CD4-positive, alpha-beta T cell (primary cell): ENCODE results near the gene CLDN22. TPM values are rescaled to one million over a fixed set of nuclear protein-coding genes. Genes with fewer than 3 reads are reported as not detected.

Experiments used
- ATAC-seq: fragments of 200-7000 bp; cut with Tn5 transposase; one replicate; pipeline ENCODE4 v1.10.0; 2022; ENCODE audit warnings: mild to moderate bottlenecking; ENCODE audit not compliant: poor library complexity
- CTCF ChIA-PET: fragments of 350-600 bp; sonication (Branson Sonifier 250); formaldehyde crosslinking; loops from one replicate; lab custom pipeline; 2021; ENCODE audit warnings: antibody characterized with exemption, inconsistent platforms; lab: Charles Lee
- POLR2A ChIA-PET: fragments of 350-600 bp; sonication (Branson Sonifier 250); formaldehyde crosslinking; loops from one replicate; lab custom pipeline; 2021; ENCODE audit warnings: antibody characterized with exemption, inconsistent platforms; lab: Charles Lee
- DNase-seq, 14 experiments: peaks; one replicate each; pipeline ENCODE4 v3.0.0-alpha.2; 2013 to 2020; ENCODE audit warnings: mixed read lengths in 2 of 14
- H3K27ac ChIP-seq, 2 donors: one replicate each; pipeline versions ENCODE4 v1.5.1 to v1.7.0; 2013; ENCODE audit warnings: low read length in 2 of 2, low read depth in 1 of 2, mild to moderate bottlenecking in 1 of 2
- H3K27me3 ChIP-seq, 2 experiments: 1 replicate in 1 of 2; 2 replicates in 1 of 2; pipeline versions ENCODE4 v1.6.1 to v1.7.0; 2013; ENCODE audit warnings: low read length in 2 of 2, control low read depth in 1 of 2, mild to moderate bottlenecking in 1 of 2, moderate library complexity in 1 of 2; ENCODE audit not compliant: insufficient read depth in 2 of 2, control insufficient read depth in 1 of 2
- H3K36me3 ChIP-seq: one replicate; pipeline ENCODE4 v1.6.1; 2013; ENCODE audit warnings: low read length, control low read depth; ENCODE audit not compliant: insufficient read depth
- H3K4me1 ChIP-seq: one replicate; pipeline ENCODE4 v1.6.1; 2013; ENCODE audit warnings: low read length, control low read depth; ENCODE audit not compliant: insufficient read depth
- H3K4me3 ChIP-seq: one replicate; pipeline ENCODE4 v1.5.1; 2013; ENCODE audit warnings: mild to moderate bottlenecking, low read length, moderate library complexity
- H3K9me3 ChIP-seq, 2 experiments: 1 replicate in 1 of 2; 2 replicates in 1 of 2; pipeline versions ENCODE4 v1.6.1 to v1.7.0; 2013; ENCODE audit warnings: low read length in 2 of 2, mild to moderate bottlenecking in 2 of 2, control low read depth in 1 of 2, moderate library complexity in 1 of 2; ENCODE audit not compliant: control insufficient read depth in 1 of 2, insufficient read depth in 1 of 2
- H3K27ac Mint-ChIP-seq: one replicate; pipeline ENCODE4 v1.8.0; 2020; ENCODE audit warnings: mixed read lengths
- H3K27me3 Mint-ChIP-seq: one replicate; pipeline ENCODE4 v1.8.0; 2021; ENCODE audit warnings: mixed read lengths
- H3K36me3 Mint-ChIP-seq: one replicate; pipeline ENCODE4 v1.8.0; 2021; ENCODE audit warnings: low read depth, mixed read lengths
- H3K4me1 Mint-ChIP-seq: one replicate; pipeline ENCODE4 v1.8.0; 2021; ENCODE audit warnings: low read depth, mixed read lengths
- H3K4me3 Mint-ChIP-seq: one replicate; pipeline ENCODE4 v1.8.0; 2020; ENCODE audit warnings: mild to moderate bottlenecking, mixed read lengths
- H3K9me3 Mint-ChIP-seq: one replicate; pipeline ENCODE4 v1.8.0; 2020; ENCODE audit warnings: mixed read lengths
- intact Hi-C, 2 experiments: fragments of 100-400 bp; cut with DNase I in 1 of 2; cut with micrococcal nuclease in 1 of 2; formaldehyde crosslinking; loops; one replicate each; pipeline versions ENCODE4 v1.15.1 to v1.9.0; 2023 to 2025; cut with DNase I, micrococcal nuclease
- total RNA-seq, 174 experiments: library from RNA in 2 of 174; stranded (reverse) in 2 of 174; gene quantifications; one replicate each; pipeline ENCODE4 v1.2.3 and lab custom pipeline; 2021 to 2026
- TF ChIP-seq, protein P1 (sequence below): fragments of 200-600 bp; IDR thresholded peaks from one replicate; pipeline ENCODE4 v1.8.0; 2022; ENCODE audit warnings: antibody characterized with exemption, mild to moderate bottlenecking

Gene CLDN22
- total RNA-seq, 2 experiments from 2014 or later = not detected

DNA sequence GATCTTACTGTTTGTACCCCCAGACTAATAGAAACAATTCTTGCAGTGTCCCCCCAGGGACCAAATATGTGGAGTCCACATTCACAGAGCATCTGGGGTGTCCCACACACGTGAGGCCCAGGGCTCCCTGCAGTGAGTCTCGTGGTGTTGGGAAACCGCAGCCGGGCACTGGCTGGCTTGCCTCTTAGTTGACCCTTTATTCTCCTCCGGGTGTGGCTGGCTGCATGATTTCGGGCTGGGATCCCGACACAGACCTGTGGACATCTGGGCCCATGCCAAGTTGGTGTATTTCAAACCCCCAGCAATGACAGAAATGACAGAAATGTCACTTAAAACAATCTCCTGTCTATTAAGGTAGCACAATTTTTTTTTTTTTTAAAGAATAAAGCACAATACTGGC, 17.8 kb upstream of the CLDN22 start:
- no peaks in the 10 kb centered on the region for H3K36me3 Mint-ChIP-seq
- H3K4me1 ChIP-seq = peaks cover 3% of the 10 kb centered on the region
- POLR2A ChIA-PET = no interaction called here
- H3K27ac Mint-ChIP-seq = no peak overlapping the region
- H3K4me3 Mint-ChIP-seq = no peak overlapping the region
- no peaks in the 10 kb centered on the region for H3K36me3 ChIP-seq
- peaks cover 0 to 6% of the 10 kb centered on the region in 2 experiments for H3K9me3 ChIP-seq
- no peaks in the 10 kb centered on the region for H3K4me1 Mint-ChIP-seq
- DNase-seq = no peak
- ATAC-seq = no peak
- intact Hi-C loops = no loop called here
- H3K27me3 Mint-ChIP-seq = peaks cover 24% of the 10 kb centered on the region
- H3K27me3 ChIP-seq = no peaks in the 10 kb centered on the region
- TF ChIP-seq, protein P1, sequence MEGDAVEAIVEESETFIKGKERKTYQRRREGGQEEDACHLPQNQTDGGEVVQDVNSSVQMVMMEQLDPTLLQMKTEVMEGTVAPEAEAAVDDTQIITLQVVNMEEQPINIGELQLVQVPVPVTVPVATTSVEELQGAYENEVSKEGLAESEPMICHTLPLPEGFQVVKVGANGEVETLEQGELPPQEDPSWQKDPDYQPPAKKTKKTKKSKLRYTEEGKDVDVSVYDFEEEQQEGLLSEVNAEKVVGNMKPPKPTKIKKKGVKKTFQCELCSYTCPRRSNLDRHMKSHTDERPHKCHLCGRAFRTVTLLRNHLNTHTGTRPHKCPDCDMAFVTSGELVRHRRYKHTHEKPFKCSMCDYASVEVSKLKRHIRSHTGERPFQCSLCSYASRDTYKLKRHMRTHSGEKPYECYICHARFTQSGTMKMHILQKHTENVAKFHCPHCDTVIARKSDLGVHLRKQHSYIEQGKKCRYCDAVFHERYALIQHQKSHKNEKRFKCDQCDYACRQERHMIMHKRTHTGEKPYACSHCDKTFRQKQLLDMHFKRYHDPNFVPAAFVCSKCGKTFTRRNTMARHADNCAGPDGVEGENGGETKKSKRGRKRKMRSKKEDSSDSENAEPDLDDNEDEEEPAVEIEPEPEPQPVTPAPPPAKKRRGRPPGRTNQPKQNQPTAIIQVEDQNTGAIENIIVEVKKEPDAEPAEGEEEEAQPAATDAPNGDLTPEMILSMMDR = no peak
- CTCF ChIA-PET = no interaction called here
- no peak overlapping the region for H3K4me3 ChIP-seq
- no peaks in the 10 kb centered on the region for H3K9me3 Mint-ChIP-seq
- H3K27ac ChIP-seq = no peak overlapping the region

DNA sequence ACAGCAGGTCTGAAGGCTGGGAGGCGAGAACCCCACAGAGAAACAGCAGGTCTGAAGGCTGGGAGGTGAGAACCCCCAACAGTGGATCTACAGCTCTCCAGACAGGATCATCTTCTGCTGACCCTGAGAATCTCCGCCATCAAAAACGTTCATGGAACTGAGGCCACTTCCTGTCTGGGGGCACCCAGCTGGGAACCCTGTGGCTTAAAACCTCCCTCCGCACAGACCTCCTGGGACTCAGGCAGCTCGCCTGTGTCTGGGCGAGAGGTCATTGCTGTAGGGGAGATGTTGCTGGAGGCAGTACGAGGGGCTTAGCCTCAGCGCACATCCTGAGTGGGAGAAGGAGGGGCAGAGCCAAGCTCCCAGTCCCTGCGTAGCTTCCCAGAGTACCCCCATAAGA, 17.3 kb upstream of the CLDN22 start:
- TF ChIP-seq, protein P1 = no peak
- H3K4me3 ChIP-seq = no peak overlapping the region
- no peaks in the 10 kb centered on the region for H3K36me3 Mint-ChIP-seq
- DNase-seq = no peak
- H3K27me3 ChIP-seq = peaks cover 0 to 3% of the 10 kb centered on the region in 2 experiments
- H3K9me3 ChIP-seq = peaks cover 0 to under 1% of the 10 kb centered on the region in 2 experiments
- intact Hi-C loops = no loop called here
- H3K36me3 ChIP-seq = no peaks in the 10 kb centered on the region
- no peaks in the 10 kb centered on the region for H3K4me1 ChIP-seq
- ChIA-PET CTCF (no interaction called here), POLR2A (no interaction called here)
- H3K27ac ChIP-seq = no peak overlapping the region
- no peak overlapping the region for H3K4me3 Mint-ChIP-seq
- no peaks in the 10 kb centered on the region for H3K9me3 Mint-ChIP-seq
- H3K27me3 Mint-ChIP-seq = peaks cover 29% of the 10 kb centered on the region
- ATAC-seq = no peak
- no peaks in the 10 kb centered on the region for H3K4me1 Mint-ChIP-seq
- H3K27ac Mint-ChIP-seq = no peak overlapping the region

DNA sequence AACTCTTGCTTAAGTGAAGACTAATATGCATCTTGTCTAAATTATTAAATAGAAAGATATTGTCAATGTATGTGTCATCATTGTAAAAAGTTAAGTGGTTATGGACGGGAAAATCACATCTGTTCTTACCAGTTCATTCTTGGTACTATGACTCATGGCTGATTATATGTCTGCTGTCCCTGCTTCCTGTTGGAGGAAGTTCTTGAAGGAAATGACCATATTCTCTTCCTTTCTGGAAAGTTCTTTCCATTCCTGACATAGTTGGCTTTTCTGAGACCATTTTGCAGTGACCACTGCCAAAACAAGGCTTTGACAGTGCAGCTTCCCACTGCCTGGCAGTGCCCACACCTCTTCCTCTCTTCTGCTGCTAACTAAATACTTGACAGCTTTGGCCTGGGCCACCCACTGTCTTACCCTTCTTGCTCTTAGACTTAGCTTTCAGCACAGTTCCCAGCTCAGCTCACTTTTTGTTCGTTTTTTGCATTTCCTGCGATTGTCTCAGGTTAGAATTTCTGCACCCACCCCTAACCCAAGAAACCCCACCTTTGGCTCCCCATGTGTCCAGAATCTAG, 15.4 kb upstream of the CLDN22 start:
- Mint-ChIP-seq H3K4me3 (no peak overlapping the region), H3K27me3 (peaks cover 32% of the 10 kb centered on the region), H3K27ac (no peak overlapping the region), H3K9me3 (no peaks in the 10 kb centered on the region), H3K36me3 (no peaks in the 10 kb centered on the region), H3K4me1 (no peaks in the 10 kb centered on the region)
- no peak for ATAC-seq
- no peak for DNase-seq
- Histone ChIP-seq H3K27ac (no peak overlapping the region), H3K27me3 (peaks cover 0 to 4% of the 10 kb centered on the region in 2 experiments), H3K4me3 (no peak overlapping the region), H3K4me1 (no peaks in the 10 kb centered on the region), H3K36me3 (no peaks in the 10 kb centered on the region), H3K9me3 (no peaks in the 10 kb centered on the region)
- CTCF ChIA-PET = no interaction called here
- intact Hi-C loops = no loop called here
- POLR2A ChIA-PET = no interaction called here
- TF ChIP-seq, protein P1 = no peak
